HFFc6 (cell line): ENCODE results near the gene ZMYM4. TPM values are rescaled to one million over a fixed set of nuclear protein-coding genes. Genes with fewer than 3 reads are reported as not detected.

Source experiments
- DNase-seq: peaks from one replicate; pipeline ENCODE4 v3.0.0-alpha.2; 2018
- H3K27ac Mint-ChIP-seq: 2 replicates; pipeline ENCODE4 v1.8.0; 2020; ENCODE audit warnings: mild to moderate bottlenecking, mixed read lengths
- H3K27me3 Mint-ChIP-seq: 2 replicates; pipeline ENCODE4 v1.8.0; 2021; ENCODE audit warnings: mild to moderate bottlenecking, moderate library complexity, mixed read lengths; ENCODE audit not compliant: insufficient read depth
- H3K36me3 Mint-ChIP-seq: 2 replicates; pipeline ENCODE4 v1.8.0; 2021; ENCODE audit warnings: low read depth, mixed read lengths
- H3K4me1 Mint-ChIP-seq: 2 replicates; pipeline ENCODE4 v1.8.0; 2020; ENCODE audit warnings: low read depth, mixed read lengths
- H3K4me3 Mint-ChIP-seq: 2 replicates; pipeline ENCODE4 v1.8.0; 2020; ENCODE audit warnings: mild to moderate bottlenecking, moderate library complexity, mixed read lengths
- H3K9me3 Mint-ChIP-seq: 2 replicates; pipeline ENCODE4 v1.8.0; 2020; ENCODE audit warnings: mild to moderate bottlenecking, mixed read lengths
- total RNA-seq, 6 experiments: library from RNA; stranded (reverse); fragmentation: NEBNext Ultra II Directional; extraction: Animal tissue kit (Norgen Biotek cat#: 25700); gene quantifications; 2 replicates in 1 of 6; 3 replicates in 5 of 6; pipeline ENCODE4 v1.2.3, GENCODE V29; 2021
- TF ChIP-seq, protein P1 (sequence below): fragments of 200-600 bp; sonication (generic); IDR thresholded peaks from 2 replicates; pipeline ENCODE4 v1.5.0; 2021; ENCODE audit warnings: antibody characterized with exemption, mild to moderate bottlenecking

Gene ZMYM4
- total RNA-seq, 6 experiments from 2014 or later, result 49.8 to 58.0 (median 52.5) TPM

DNA sequence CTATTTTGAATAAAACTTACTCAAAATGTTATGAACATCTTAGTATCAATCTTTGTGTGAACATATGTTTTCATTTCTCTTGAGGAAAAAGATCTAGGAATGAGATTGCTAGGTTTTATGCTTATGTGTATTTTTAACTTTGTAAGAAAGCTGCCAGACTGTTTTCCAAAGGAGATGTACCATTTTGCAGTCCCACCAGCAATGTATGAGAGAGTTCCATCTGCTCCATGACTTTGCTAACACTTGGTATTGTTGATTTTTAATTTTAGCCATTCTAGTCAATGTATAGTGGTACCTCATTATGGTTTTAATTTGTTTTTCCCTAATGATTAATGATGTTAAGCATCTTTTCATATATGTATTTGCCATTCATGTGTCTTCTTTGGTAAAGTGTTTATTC lies 132.5 kb downstream of the ZMYM4 start:
- Mint-ChIP-seq H3K4me3 (no peak overlapping the region), H3K27ac (no peak overlapping the region), H3K27me3 (no peaks in the 10 kb centered on the region), H3K36me3 (peaks cover 33% of the 10 kb centered on the region), H3K4me1 (no peaks in the 10 kb centered on the region), H3K9me3 (no peaks in the 10 kb centered on the region)
- DNase-seq, result no peak
- TF ChIP-seq, protein P1, sequence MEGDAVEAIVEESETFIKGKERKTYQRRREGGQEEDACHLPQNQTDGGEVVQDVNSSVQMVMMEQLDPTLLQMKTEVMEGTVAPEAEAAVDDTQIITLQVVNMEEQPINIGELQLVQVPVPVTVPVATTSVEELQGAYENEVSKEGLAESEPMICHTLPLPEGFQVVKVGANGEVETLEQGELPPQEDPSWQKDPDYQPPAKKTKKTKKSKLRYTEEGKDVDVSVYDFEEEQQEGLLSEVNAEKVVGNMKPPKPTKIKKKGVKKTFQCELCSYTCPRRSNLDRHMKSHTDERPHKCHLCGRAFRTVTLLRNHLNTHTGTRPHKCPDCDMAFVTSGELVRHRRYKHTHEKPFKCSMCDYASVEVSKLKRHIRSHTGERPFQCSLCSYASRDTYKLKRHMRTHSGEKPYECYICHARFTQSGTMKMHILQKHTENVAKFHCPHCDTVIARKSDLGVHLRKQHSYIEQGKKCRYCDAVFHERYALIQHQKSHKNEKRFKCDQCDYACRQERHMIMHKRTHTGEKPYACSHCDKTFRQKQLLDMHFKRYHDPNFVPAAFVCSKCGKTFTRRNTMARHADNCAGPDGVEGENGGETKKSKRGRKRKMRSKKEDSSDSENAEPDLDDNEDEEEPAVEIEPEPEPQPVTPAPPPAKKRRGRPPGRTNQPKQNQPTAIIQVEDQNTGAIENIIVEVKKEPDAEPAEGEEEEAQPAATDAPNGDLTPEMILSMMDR, result no peak

DNA sequence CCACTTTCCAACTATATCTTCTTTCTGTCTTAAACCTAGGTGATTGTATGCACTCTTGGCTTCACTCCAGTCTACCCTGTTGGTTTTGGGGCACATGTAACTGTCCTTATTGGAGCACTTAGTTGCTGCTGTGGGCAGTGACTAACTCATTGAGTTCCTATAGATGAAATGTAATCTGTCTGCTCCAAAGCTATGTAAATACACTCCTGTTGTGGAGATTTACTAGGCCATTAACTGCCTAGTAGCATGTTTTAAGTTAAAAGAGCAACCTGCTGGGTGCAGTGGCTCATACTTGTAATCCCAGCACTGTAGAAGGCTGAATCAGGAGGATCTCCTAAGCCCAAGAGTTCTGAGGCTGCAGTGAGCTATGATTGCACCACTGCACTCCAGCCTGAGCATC lies 137.6 kb downstream of the ZMYM4 start:
- TF ChIP-seq, protein P1, result no peak
- DNase-seq, result no peak
- Mint-ChIP-seq H3K9me3 (no peaks in the 10 kb centered on the region), H3K4me1 (no peaks in the 10 kb centered on the region), H3K4me3 (no peak overlapping the region), H3K36me3 (peaks cover 39% of the 10 kb centered on the region), H3K27ac (no peak overlapping the region; the same call in 1 of the 2 replicates), H3K27me3 (peaks cover 2% of the 10 kb centered on the region)

DNA sequence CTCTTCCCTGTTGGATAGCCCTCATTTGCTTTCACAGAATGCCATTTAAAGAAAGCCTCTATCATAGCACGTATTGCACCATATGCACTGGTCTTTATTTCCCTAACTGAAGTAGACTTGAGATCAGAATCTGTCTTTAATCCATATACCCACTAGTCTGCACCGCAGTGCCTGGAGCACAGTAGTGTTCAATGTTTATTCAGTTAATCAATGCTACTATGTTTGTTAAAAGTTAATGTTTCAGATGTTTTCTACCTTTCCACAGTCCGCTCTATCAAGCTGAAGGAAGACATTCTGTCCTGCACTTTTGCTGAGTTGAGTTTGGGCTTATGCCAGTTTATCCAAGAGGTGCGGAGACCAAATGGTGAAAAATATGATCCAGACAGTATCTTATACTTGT lies 139.2 kb downstream of the ZMYM4 start:
- Mint-ChIP-seq H3K36me3 (peaks cover 30% of the 10 kb centered on the region), H3K4me3 (no peak overlapping the region), H3K27ac (no peak overlapping the region), H3K4me1 (no peaks in the 10 kb centered on the region), H3K9me3 (no peaks in the 10 kb centered on the region), H3K27me3 (peaks cover 2% of the 10 kb centered on the region)
- DNase-seq, result no peak
- TF ChIP-seq, protein P1, result no peak

DNA sequence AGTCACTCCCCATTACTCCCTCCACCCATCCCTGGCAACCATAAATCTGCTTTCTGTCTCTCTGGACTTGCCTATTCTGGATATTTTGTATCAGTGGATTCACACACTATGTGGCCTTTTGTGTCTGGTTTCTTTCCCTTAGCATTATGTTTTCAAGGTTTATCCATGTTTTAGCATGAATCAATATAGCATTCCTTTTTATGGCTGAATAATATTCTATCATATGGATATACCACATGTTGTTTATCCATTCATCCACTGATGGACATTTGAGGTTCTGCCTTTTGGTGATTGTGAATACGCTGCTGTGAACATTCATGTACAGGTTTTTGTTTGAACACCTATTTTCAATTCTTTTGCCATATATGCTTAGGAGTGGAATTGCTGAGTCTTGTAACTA lies 140.4 kb downstream of the ZMYM4 start:
- Mint-ChIP-seq H3K9me3 (no peaks in the 10 kb centered on the region), H3K4me3 (no peak overlapping the region), H3K27ac (no peak overlapping the region), H3K27me3 (peaks cover 2% of the 10 kb centered on the region), H3K4me1 (no peaks in the 10 kb centered on the region), H3K36me3 (peaks cover 30% of the 10 kb centered on the region)
- TF ChIP-seq, protein P1, result no peak
- DNase-seq, result no peak

DNA sequence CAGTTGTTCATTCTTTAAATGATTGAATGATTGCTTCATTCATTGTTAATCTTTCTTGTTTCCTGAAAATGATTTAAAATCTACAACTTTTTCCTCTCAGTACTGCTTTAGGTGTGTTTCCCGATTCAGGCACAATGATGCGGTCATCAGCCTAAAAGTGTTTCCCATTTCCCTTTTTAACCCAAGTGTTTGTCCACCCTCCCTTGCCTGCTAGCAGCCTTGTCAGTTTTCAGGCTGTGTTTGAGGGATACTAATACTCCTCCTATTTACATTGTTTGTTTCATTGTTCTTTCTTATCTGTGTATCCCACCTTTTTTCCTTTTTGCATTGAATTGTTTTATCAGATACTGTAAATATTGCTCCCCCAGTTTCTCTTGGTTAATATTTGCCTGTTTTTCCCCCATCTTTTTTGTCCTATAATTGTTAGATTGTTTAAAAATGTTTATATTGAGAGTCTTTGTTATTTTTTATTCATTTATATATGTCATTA lies 157.6 kb downstream of the ZMYM4 start:
- TF ChIP-seq, protein P1, result no peak
- peaks cover 7% of the 10 kb centered on the region; the same call in 1 of the 2 replicates for H3K4me1 Mint-ChIP-seq
- H3K9me3 Mint-ChIP-seq, result no peaks in the 10 kb centered on the region
- H3K4me3 Mint-ChIP-seq, result no peak overlapping the region
- H3K27me3 Mint-ChIP-seq, result no peaks in the 10 kb centered on the region; the same call in none of the 2 replicates
- H3K36me3 Mint-ChIP-seq, result peaks cover 22% of the 10 kb centered on the region
- no peak for DNase-seq
- peak overlapping the region; percentile 5; the same call in 1 of the 2 replicates for H3K27ac Mint-ChIP-seq
